NT2/D1 (cell line): Measurements from ENCODE around the gene RAPGEF4.

Source experiments
- SUZ12 ChIP-seq: IDR thresholded peaks from 2 replicates; pipeline ENCODE4 v1.6.1; 2011; ENCODE audit not compliant: insufficient read length, insufficient read depth; ENCODE audit errors: extremely low read depth
- YY1 ChIP-seq: IDR thresholded peaks from 2 replicates; pipeline ENCODE4 v1.6.1; 2011; ENCODE audit not compliant: insufficient read length, insufficient read depth
- ZNF274 ChIP-seq: IDR thresholded peaks from 2 replicates; pipeline ENCODE4 v1.6.1; 2011; ENCODE audit warnings: mild to moderate bottlenecking, low read depth, low read length

GRCh38 chr2:173050684-173051083 is 315.0 kb downstream of the RAPGEF4 start:
- TF ChIP-seq ZNF274 = no peak
- TF ChIP-seq YY1 = no peak
- TF ChIP-seq SUZ12 = no peak
